Tongue (tissue), 2 donors: ENCODE measurements around the gene ODF4. TPM values are rescaled to one million over a fixed set of nuclear protein-coding genes. Genes with fewer than 3 reads are reported as not detected.

ENCODE experiments used
- small RNA-seq: library from RNA; depleted of rRNA; stranded (forward); fragments of <200 nt; gene quantifications from one replicate; pipeline ENCODE3, GENCODE V24; 2014; ENCODE audit warnings: low replicate concordance
- total RNA-seq: library from RNA; depleted of rRNA; stranded (reverse); fragments of >200 nt; gene quantifications from one replicate; pipeline ENCODE4 v1.2.3, GENCODE V29; 2014

The ODF4 gene
- total RNA-seq, 1 donor from 2014 or later: not detected

Small RNA genes lying within 50 kb of the gene (small RNA-seq; reads per million reads assigned to genes)
- gene RF00265: not detected

Other genes with a start within 250 kb of the ODF4 start
- gene ALOXE3, start 221.3 kb upstream of the ODF4 start, total RNA-seq: not detected
- not detected for gene HES7, start 215.7 kb upstream of the ODF4 start, total RNA-seq
- 83.3 TPM for gene PER1, start 187.4 kb upstream of the ODF4 start, total RNA-seq
- 17.1 TPM for gene VAMP2, start 176.9 kb upstream of the ODF4 start, total RNA-seq
- gene TMEM107, start 163.5 kb upstream of the ODF4 start, total RNA-seq: 5.4 TPM
- gene BORCS6, start 149.7 kb upstream of the ODF4 start, total RNA-seq: 7.6 TPM
- gene AURKB, start 129.3 kb upstream of the ODF4 start, total RNA-seq: 21.0 TPM
- gene CTC1, start 91.8 kb upstream of the ODF4 start, total RNA-seq: 6.6 TPM
- gene PFAS, start 90.6 kb upstream of the ODF4 start, total RNA-seq: 21.3 TPM
- gene RANGRF, start 51.2 kb upstream of the ODF4 start, total RNA-seq: 7.5 TPM
- gene SLC25A35, start 44.4 kb upstream of the ODF4 start, total RNA-seq: 0.10 TPM
- 15.9 TPM for gene ARHGEF15, start 29.6 kb upstream of the ODF4 start, total RNA-seq
- 4,405 TPM for gene RPL26, start 43.4 kb downstream of the ODF4 start, total RNA-seq
- 0.21 TPM for gene RNF222, start 58.0 kb downstream of the ODF4 start, total RNA-seq
- 48.9 TPM for gene NDEL1, start 96.0 kb downstream of the ODF4 start, total RNA-seq